IMR-90 (cell line): ENCODE data around the gene RHOF. TPM values are rescaled to one million over a fixed set of nuclear protein-coding genes. Genes with fewer than 3 reads are reported as not detected.

Source experiments
- ATAC-seq: fragments of 200-7000 bp; cut with Tn5 transposase; 2 replicates; pipeline ENCODE4 v1.9.1; 2020; ENCODE audit warnings: low read depth, mild to moderate bottlenecking, moderate library complexity
- BruUV-seq: library from RNA; stranded (reverse); fragments of 400-500 nt; replicated peaks from 2 replicates; lab custom pipeline; 2021; lab: Mats Ljungman, UMichigan
- CTCF ChIA-PET: fragments of 300-600 bp; formaldehyde crosslinking; extraction: SDS; loops from one replicate; lab custom pipeline; 2021; ENCODE audit warnings: antibody characterized with exemption; lab: Yijun Ruan, JAX
- POLR2A ChIA-PET: fragments of 300-600 bp; sonication (Branson Sonifier 250); formaldehyde crosslinking; loops from one replicate; lab custom pipeline; 2022; ENCODE audit warnings: antibody characterized with exemption; ENCODE audit not compliant: unreplicated experiment; lab: Charles Lee
- DNase-seq: peaks from one replicate; pipeline ENCODE4 v3.0.0; 2013
- H2AFZ ChIP-seq: replicated peaks from 2 replicates; pipeline ENCODE3; 2013; ENCODE audit warnings: low read length, mild to moderate bottlenecking; ENCODE audit not compliant: poor library complexity
- H2AK5ac ChIP-seq: 2 replicates; pipeline ENCODE4 v1.6.1; 2013; ENCODE audit warnings: low read depth, low read length, inconsistent platforms
- H2AK9ac ChIP-seq: replicated peaks from 2 replicates; pipeline ENCODE3; 2013; ENCODE audit warnings: mild to moderate bottlenecking, low read depth, low read length, moderate library complexity; ENCODE audit not compliant: poor library complexity
- H2BK120ac ChIP-seq: 2 replicates; pipeline ENCODE4 v1.6.1; 2013; ENCODE audit warnings: low read depth, low read length, inconsistent platforms
- H2BK15ac ChIP-seq: 3 replicates; pipeline ENCODE4 v1.6.1; 2013; ENCODE audit warnings: low read depth, low read length, inconsistent platforms
- H2BK20ac ChIP-seq: 2 replicates; pipeline ENCODE4 v1.6.1; 2013; ENCODE audit warnings: low read depth, mild to moderate bottlenecking, inconsistent platforms, low read length, moderate library complexity
- H2BK5ac ChIP-seq: 2 replicates; pipeline ENCODE4 v1.6.1; 2013; ENCODE audit warnings: mild to moderate bottlenecking, low read depth, low read length, inconsistent platforms; ENCODE audit not compliant: poor library complexity, severe bottlenecking
- H3K14ac ChIP-seq: replicated peaks from 2 replicates; pipeline ENCODE4 v1.6.1; 2013; ENCODE audit warnings: low read depth, low read length, inconsistent platforms
- H3K18ac ChIP-seq: 2 replicates; pipeline ENCODE4 v1.6.1; 2013; ENCODE audit warnings: low read depth, low read length, control low read depth
- H3K23ac ChIP-seq: 2 replicates; pipeline ENCODE4 v1.6.1; 2013; ENCODE audit warnings: low read depth, low read length, inconsistent platforms
- H3K27ac ChIP-seq: 2 replicates; pipeline ENCODE4 v1.5.1; 2013; ENCODE audit warnings: mild to moderate bottlenecking, control low read depth, low read length; ENCODE audit not compliant: insufficient read depth
- H3K27me3 ChIP-seq: 2 replicates; pipeline ENCODE4 v1.6.1; 2013; ENCODE audit warnings: low read length; ENCODE audit not compliant: control insufficient read depth, insufficient read depth
- H3K36me3 ChIP-seq: 2 replicates; pipeline ENCODE4 v1.6.1; 2013; ENCODE audit warnings: low read length, mixed read lengths; ENCODE audit not compliant: control insufficient read depth, insufficient read depth
- H3K4ac ChIP-seq: 2 replicates; pipeline ENCODE4 v1.6.1; 2013; ENCODE audit warnings: low read depth, low read length, inconsistent platforms
- H3K4me1 ChIP-seq: 2 replicates; pipeline ENCODE4 v1.6.1; 2013; ENCODE audit warnings: low read length, mixed read lengths; ENCODE audit not compliant: control insufficient read depth, insufficient read depth
- H3K4me2 ChIP-seq: 2 replicates; pipeline ENCODE4 v1.6.1; 2013; ENCODE audit warnings: low read depth, mild to moderate bottlenecking, control low read depth, low read length, moderate library complexity
- H3K4me3 ChIP-seq: 2 replicates; pipeline ENCODE4 v1.5.1; 2013; ENCODE audit warnings: low read depth, mild to moderate bottlenecking, control low read depth, low read length, moderate library complexity; ENCODE audit not compliant: insufficient read depth
- H3K56ac ChIP-seq: 2 replicates; pipeline ENCODE4 v1.6.1; 2013; ENCODE audit warnings: low read length, inconsistent platforms; ENCODE audit not compliant: insufficient read depth; ENCODE audit errors: extremely low read depth
- H3K79me1 ChIP-seq, 2 experiments: 2 replicates each; pipeline ENCODE4 v1.6.1; 2013; ENCODE audit warnings: low read length in 2 of 2, inconsistent platforms in 1 of 2, low read depth in 1 of 2
- H3K9ac ChIP-seq: 2 replicates; pipeline ENCODE4 v1.6.1; 2013; ENCODE audit warnings: low read depth, low read length, control low read depth
- H3K9me1 ChIP-seq: 2 replicates; pipeline ENCODE4 v1.6.1; 2013; ENCODE audit warnings: low read length, inconsistent platforms; ENCODE audit not compliant: insufficient read depth
- H3K9me3 ChIP-seq: 2 replicates; pipeline ENCODE4 v1.6.1; 2013; ENCODE audit warnings: low read length; ENCODE audit not compliant: control insufficient read depth, insufficient read depth
- H4K20me1 ChIP-seq: 2 replicates; pipeline ENCODE4 v1.6.1; 2013; ENCODE audit warnings: low read length, inconsistent platforms; ENCODE audit not compliant: insufficient read depth
- H4K5ac ChIP-seq: 2 replicates; pipeline ENCODE4 v1.6.1; 2013; ENCODE audit warnings: mild to moderate bottlenecking, low read depth, low read length, control low read depth
- H4K8ac ChIP-seq, 2 experiments: 2 replicates each; pipeline ENCODE4 v1.6.1; 2013; ENCODE audit warnings: low read depth in 2 of 2, low read length in 2 of 2, control low read depth in 1 of 2, inconsistent platforms in 1 of 2
- H4K91ac ChIP-seq: 2 replicates; pipeline ENCODE4 v1.6.1; 2013; ENCODE audit warnings: low read depth, low read length, inconsistent platforms; ENCODE audit not compliant: insufficient read depth
- FOS ChIP-seq: fragments of 150-350 bp; IDR thresholded peaks from 2 replicates; pipeline ENCODE4 v1.6.1; 2016; ENCODE audit warnings: low read depth, low read length
- WGBS, 2 experiments: methylation state at CpG; one replicate each; pipeline versions ENCODE4 v1.1.5 to v1.1.7; 2013; ENCODE audit warnings: missing lambda C conversion rate in 2 of 2; ENCODE audit not compliant: insufficient read length in 1 of 2; ENCODE audit errors: extremely low coverage in 2 of 2; 5-methylcytosine and 5-hydroxymethylcytosine counted together
- dilution Hi-C: fragments of 300-500 bp; cut with HindIII; formaldehyde crosslinking; loops from one replicate; pipeline ENCODE4 v1.14.3; 2018; ENCODE audit warnings: low sequenced_read_pairs; ENCODE audit not compliant: unreplicated experiment
- in situ Hi-C: fragments of 300-500 bp; cut with MboI; formaldehyde crosslinking; loops from 3 replicates; pipeline ENCODE4 v1.14.3; 2019; ENCODE audit warnings: low sequenced_read_pairs, inconsistent platforms, mixed read lengths
- intact Hi-C: fragments of 100-400 bp; cut with micrococcal nuclease; formaldehyde crosslinking; loops from 2 replicates; pipeline ENCODE4 v1.10.0; 2022
- polyA plus RNA-seq, 3 experiments: library from polyadenylated mRNA; depleted of rRNA; stranded (reverse); fragments of >200 nt; gene quantifications; 2 replicates each; pipeline ENCODE4 v1.2.3, GENCODE V29; 2012; ENCODE audit warnings: low replicate concordance in 1 of 3
- total RNA-seq: library from RNA; depleted of rRNA; stranded (reverse); fragments of >200 nt; gene quantifications from 2 replicates; pipeline ENCODE4 v1.2.3, GENCODE V29; 2012

Gene RHOF
- total and polyA plus RNA-seq, 2 of the 4 experiments (the other 2 are of a cell fraction) = 3.0 to 5.1 TPM

GRCh38 chr12:121810234-121810817, 16.8 kb upstream of the RHOF start:
- Histone ChIP-seq H3K4me1 (peaks cover 23% of the 10 kb centered on the region), H3K9me1 (no peaks in the 10 kb centered on the region), H2BK20ac (no peak overlapping the region), H3K14ac (no peak overlapping the region), H3K56ac (no peak overlapping the region), H3K4ac (no peak overlapping the region), H2AFZ (no peak overlapping the region), H2BK5ac (no peak overlapping the region), H2BK15ac (no peak overlapping the region), H2AK9ac (peak overlapping the region; percentile 23), H2AK5ac (no peak overlapping the region), H4K20me1 (peaks cover 67% of the 10 kb centered on the region), H3K9me3 (no peaks in the 10 kb centered on the region), H3K18ac (no peak overlapping the region), H3K4me2 (no peak overlapping the region), H3K4me3 (no peak overlapping the region), H3K9ac (no peak overlapping the region), H3K27ac (no peak overlapping the region), H3K23ac (no peak overlapping the region), H2BK120ac (no peak overlapping the region), H3K27me3 (no peaks in the 10 kb centered on the region), H4K91ac (no peak overlapping the region), H3K79me1 (peaks cover 29 to 72% of the 10 kb centered on the region in 2 experiments), H4K8ac (no peak overlapping the region), H3K36me3 (peaks cover 54% of the 10 kb centered on the region), H4K5ac (no peak overlapping the region)
- no TSS peak for BruUV-seq
- in situ Hi-C loops = no loop called here
- intact Hi-C loops = no loop called here
- ChIA-PET POLR2A (interaction anchor here (1.7 to 2.4 kb wide), 2 partner anchors 9 to 16 kb away, joined by 10 to 20 read pairs; partner anchors contain the start of gene RHOF), CTCF (interaction anchor here (4.1 kb wide), 1 partner anchor 16 kb away, joined by 49 read pairs; the partner anchor contains the start of gene RHOF)
- TF ChIP-seq FOS = no peak
- no peak for ATAC-seq
- DNase-seq = no peak
- 80% methylated on average over 19 of the region's 33 CpGs; no CpG with 5 or more reads in 1 of the 2 experiments for WGBS, 2 experiments
- dilution Hi-C loops = no loop called here
